OCI-LY1 (cell line): Measurements from ENCODE around the gene NEURL1B.

ENCODE experiments used
- EZH2 ChIP-seq: fragments of 200-600 bp; sonication (generic), shearing (Covaris generic); IDR thresholded peaks from 2 replicates; pipeline ENCODE4 v1.8.0; 2017; ENCODE audit warnings: borderline replicate concordance, mixed run types, mild to moderate bottlenecking, antibody characterized with exemption, low read length, moderate library complexity, mixed read lengths
- TF ChIP-seq, protein P1 (sequence below): fragments of 200-600 bp; sonication (generic), shearing (Covaris generic); IDR thresholded peaks from 2 replicates; pipeline ENCODE4 v1.5.1; 2017; ENCODE audit warnings: mild to moderate bottlenecking, antibody characterized with exemption, low read length, moderate library complexity, mixed read lengths

DNA sequence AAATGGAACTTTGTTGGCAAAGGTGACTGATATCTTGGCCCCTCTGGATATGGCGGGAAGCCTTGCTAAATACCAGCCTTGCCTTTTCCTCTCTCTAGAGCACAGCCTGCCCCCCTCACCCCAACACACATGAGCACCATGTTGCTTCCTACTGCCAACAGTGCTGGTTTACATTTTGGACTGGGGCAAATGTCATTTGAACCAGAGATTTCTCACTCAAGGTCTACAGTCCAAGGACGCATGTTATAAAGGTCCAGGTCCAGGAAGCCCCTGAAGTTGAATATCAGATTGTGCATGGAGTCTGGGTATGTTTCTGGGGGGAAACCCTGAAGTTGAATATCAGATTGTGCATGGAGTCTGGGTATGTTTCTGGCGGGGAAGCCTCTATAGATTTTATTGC is 19.9 kb downstream of the NEURL1B start:
- no peak for TF ChIP-seq EZH2
- TF ChIP-seq, protein P1, sequence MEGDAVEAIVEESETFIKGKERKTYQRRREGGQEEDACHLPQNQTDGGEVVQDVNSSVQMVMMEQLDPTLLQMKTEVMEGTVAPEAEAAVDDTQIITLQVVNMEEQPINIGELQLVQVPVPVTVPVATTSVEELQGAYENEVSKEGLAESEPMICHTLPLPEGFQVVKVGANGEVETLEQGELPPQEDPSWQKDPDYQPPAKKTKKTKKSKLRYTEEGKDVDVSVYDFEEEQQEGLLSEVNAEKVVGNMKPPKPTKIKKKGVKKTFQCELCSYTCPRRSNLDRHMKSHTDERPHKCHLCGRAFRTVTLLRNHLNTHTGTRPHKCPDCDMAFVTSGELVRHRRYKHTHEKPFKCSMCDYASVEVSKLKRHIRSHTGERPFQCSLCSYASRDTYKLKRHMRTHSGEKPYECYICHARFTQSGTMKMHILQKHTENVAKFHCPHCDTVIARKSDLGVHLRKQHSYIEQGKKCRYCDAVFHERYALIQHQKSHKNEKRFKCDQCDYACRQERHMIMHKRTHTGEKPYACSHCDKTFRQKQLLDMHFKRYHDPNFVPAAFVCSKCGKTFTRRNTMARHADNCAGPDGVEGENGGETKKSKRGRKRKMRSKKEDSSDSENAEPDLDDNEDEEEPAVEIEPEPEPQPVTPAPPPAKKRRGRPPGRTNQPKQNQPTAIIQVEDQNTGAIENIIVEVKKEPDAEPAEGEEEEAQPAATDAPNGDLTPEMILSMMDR, result no peak
